Progenitor cell of endocrine pancreas (in vitro differentiated cells): ENCODE data around the gene PPP2CA. TPM values are rescaled to one million over a fixed set of nuclear protein-coding genes. Genes with fewer than 3 reads are reported as not detected.
A peak's percentile ranks its signal among the peaks of the same experiment; 100 is the strongest.

Experiments
- DNase-seq: peaks from one replicate; pipeline ENCODE4 v3.0.0; 2021; ENCODE audit warnings: low spot score; ENCODE audit not compliant: unreplicated experiment
- H3K27ac Mint-ChIP-seq: 2 replicates; pipeline ENCODE4 v1.8.0; 2021; ENCODE audit warnings: mild to moderate bottlenecking, moderate library complexity, mixed read lengths
- H3K27me3 Mint-ChIP-seq: 2 replicates; pipeline ENCODE4 v1.8.0; 2021; ENCODE audit warnings: mixed read lengths
- H3K36me3 Mint-ChIP-seq: 2 replicates; pipeline ENCODE4 v1.8.0; 2022; ENCODE audit warnings: mixed read lengths; ENCODE audit not compliant: insufficient read depth
- H3K4me1 Mint-ChIP-seq: 2 replicates; pipeline ENCODE4 v1.8.0; 2021; ENCODE audit warnings: low read depth, mixed read lengths
- H3K4me3 Mint-ChIP-seq: 2 replicates; pipeline ENCODE4 v1.8.0; 2021; ENCODE audit warnings: low read depth, mild to moderate bottlenecking, moderate library complexity, mixed read lengths
- H3K9me3 Mint-ChIP-seq: 2 replicates; pipeline ENCODE4 v1.8.0; 2021; ENCODE audit warnings: low read depth, mixed read lengths
- CTCF ChIP-seq: fragments of 200-600 bp; sonication (generic); IDR thresholded peaks from one replicate; pipeline ENCODE4 v1.5.0; 2021; ENCODE audit warnings: antibody characterized with exemption, mild to moderate bottlenecking; ENCODE audit not compliant: unreplicated experiment
- total RNA-seq: library from RNA; stranded (reverse); gene quantifications from 2 replicates; pipeline ENCODE4 v1.2.1, GENCODE V29; 2021

The PPP2CA gene
- total RNA-seq, 1 donor from 2014 or later: 157 TPM

DNA sequence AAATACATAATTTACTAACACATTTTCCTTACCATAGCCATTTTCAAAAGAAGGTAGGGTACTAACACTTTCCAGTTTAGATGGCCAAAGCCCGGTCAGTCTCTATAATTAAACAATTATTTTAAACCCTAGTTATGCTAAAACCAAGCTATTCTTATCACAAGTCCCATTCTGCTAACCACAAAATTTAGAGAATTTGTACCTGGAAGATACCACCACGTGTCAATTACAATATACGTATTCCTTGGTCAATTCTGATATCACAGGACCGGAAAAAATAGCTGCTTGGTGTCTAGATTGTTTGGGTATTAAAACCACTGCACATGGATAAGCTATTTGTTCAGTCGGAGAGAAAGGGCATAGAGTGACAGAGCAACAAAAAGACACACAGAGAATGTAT, 30.2 kb downstream of the PPP2CA start:
- Mint-ChIP-seq H3K4me1 (peaks cover 13% of the 10 kb centered on the region), H3K4me3 (no peak overlapping the region), H3K27me3 (no peaks in the 10 kb centered on the region), H3K27ac (no peak overlapping the region), H3K9me3 (no peaks in the 10 kb centered on the region), H3K36me3 (peaks cover 30% of the 10 kb centered on the region)
- no peak for DNase-seq
- no peak for TF ChIP-seq CTCF

DNA sequence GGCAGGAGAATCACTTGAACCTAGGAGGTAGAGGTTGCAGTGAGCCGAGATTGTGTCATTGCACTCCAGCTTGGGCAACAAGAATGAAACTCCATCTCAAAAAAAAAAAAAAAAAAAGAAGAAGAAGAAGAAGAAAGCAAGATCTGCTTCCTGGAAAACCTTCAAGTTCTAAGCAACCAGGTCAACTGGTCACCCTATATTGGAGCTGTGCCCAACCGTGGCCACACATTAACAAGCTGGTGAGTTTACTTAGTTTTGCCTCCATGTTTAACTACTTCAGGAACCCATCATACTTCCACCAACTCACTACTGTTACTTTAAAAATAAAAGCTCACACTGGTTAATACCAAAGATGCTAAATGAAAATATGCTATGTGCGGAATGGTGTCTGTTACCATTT, 36.8 kb downstream of the PPP2CA start:
- Mint-ChIP-seq H3K27ac (no peak overlapping the region), H3K9me3 (no peaks in the 10 kb centered on the region), H3K4me1 (no peaks in the 10 kb centered on the region), H3K36me3 (no peaks in the 10 kb centered on the region), H3K27me3 (no peaks in the 10 kb centered on the region), H3K4me3 (no peak overlapping the region)
- DNase-seq: no peak
- no peak for TF ChIP-seq CTCF

DNA sequence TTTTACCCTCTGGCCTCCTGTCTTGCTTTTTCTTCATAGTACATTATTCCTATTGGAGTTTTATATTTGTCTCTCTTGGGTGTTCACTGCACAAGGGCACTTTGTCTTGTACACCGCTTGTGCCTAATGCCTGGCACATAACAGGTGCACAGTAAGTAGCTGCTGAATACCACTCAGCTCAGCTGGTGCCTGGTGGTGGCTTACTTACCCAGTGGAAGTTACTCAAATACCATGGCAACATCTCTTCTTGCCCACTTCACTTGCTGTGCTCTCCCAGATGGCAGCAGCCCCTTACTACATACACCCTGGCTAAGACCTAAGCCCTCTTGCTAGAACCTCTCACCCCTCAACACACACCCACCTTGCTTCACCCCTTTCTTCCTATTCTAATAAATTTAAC, 37.8 kb downstream of the PPP2CA start:
- no peaks in the 10 kb centered on the region for H3K9me3 Mint-ChIP-seq
- no peak overlapping the region for H3K27ac Mint-ChIP-seq
- no peaks in the 10 kb centered on the region for H3K36me3 Mint-ChIP-seq
- no peaks in the 10 kb centered on the region for H3K4me1 Mint-ChIP-seq
- no peak for DNase-seq
- H3K4me3 Mint-ChIP-seq: no peak overlapping the region
- H3K27me3 Mint-ChIP-seq: no peaks in the 10 kb centered on the region
- no peak for TF ChIP-seq CTCF

DNA sequence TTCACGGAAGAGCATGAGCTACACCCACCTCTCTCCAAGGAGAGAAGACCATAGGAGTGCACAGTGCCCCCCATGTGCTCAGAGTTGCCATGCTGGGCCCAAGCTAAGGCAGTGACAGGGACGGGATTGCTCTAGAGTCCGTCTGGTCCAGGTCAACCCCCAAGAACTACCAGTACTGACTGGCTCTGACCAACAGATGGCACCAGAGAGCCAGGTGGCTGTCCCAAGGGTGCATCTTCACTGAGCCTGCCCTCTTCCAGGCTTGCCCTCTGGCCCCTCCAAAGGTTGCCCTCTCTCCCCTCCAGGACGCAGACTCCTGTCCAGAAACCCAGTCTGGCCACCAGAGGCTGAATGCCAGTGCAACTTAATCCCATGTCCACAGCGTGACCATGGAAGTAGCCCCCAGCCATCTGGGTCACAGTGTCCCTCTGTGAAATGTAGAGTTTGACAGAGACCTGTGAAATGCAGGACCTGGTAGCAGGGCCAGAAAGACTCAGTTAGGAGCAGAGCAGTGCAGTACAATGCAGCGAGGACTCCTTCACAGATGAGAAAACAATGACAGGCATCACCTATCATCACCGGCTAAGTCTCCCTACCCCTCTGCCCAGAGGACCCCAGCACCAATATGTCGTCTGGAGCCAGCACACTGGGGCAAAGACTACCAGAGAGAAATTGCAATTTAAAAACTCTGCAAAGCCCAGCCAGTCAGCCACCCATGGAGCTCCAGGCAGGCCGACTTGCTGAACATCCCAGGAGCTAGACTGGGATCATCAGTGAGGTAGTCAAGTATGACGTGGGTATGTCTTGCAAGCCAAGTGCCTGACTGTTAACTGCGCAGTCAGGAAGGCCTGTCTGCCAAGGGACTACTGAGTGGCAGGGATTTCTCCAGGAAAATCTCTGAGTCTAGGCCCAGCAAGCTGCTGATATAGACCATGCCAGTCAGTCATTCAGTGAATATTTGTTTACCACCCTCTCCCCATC, 41.4 kb downstream of the PPP2CA start:
- Mint-ChIP-seq H3K27ac (no peak overlapping the region), H3K27me3 (no peaks in the 10 kb centered on the region), H3K9me3 (no peaks in the 10 kb centered on the region), H3K4me3 (no peak overlapping the region), H3K36me3 (no peaks in the 10 kb centered on the region), H3K4me1 (no peaks in the 10 kb centered on the region)
- DNase-seq: peak; percentile 66
- peak; percentile 84 for TF ChIP-seq CTCF

DNA sequence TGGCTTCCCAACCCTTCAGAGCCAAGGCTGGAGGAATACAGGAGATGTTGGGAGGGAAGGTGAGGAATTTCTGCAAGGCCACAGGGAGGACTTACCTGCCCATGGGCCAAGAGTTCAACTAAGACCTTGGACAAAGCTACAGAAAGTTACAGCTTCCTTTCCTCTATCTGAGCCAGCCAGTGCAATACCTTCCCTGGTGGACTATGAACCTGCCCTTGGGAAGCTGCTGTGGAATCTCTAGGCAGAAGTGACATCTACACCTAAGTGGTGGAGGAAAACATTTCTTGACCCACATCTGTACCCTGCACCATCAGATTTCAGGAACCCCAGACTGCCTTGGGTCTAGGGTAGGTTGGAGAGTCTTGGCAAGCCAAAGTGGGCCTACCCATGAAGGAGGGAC, 42.4 kb downstream of the PPP2CA start:
- Mint-ChIP-seq H3K4me3 (no peak overlapping the region), H3K9me3 (no peaks in the 10 kb centered on the region)

More for the DNA sequence above, 42.4 kb downstream of the PPP2CA start:
- TF ChIP-seq CTCF: no peak
- no peak for DNase-seq
- H3K4me1 Mint-ChIP-seq: no peaks in the 10 kb centered on the region
- H3K27ac Mint-ChIP-seq: no peak overlapping the region
- H3K36me3 Mint-ChIP-seq: no peaks in the 10 kb centered on the region
- H3K27me3 Mint-ChIP-seq: no peaks in the 10 kb centered on the region
